Esophagus squamous epithelium (tissue), 4 donors: ENCODE data around the gene SKIDA1.

Source experiments
- POLR2A ChIP-seq, 4 donors: fragments of 450-650 bp; IDR thresholded peaks; one replicate each; pipeline ENCODE4 v1.6.1; 2017; ENCODE audit warnings: antibody characterized with exemption in 4 of 4, mild to moderate bottlenecking in 4 of 4, moderate library complexity in 3 of 4
- TF ChIP-seq, protein P1 (sequence below), 6 experiments: fragments of 450-650 bp in 4 of 6; fragments of 200-600 bp in 2 of 6; sonication (generic) in 2 of 6; IDR thresholded peaks; one replicate each; pipeline ENCODE4 v1.5.1; 2016 to 2019; ENCODE audit warnings: antibody characterized with exemption in 6 of 6, mild to moderate bottlenecking in 4 of 6, moderate library complexity in 4 of 6

DNA sequence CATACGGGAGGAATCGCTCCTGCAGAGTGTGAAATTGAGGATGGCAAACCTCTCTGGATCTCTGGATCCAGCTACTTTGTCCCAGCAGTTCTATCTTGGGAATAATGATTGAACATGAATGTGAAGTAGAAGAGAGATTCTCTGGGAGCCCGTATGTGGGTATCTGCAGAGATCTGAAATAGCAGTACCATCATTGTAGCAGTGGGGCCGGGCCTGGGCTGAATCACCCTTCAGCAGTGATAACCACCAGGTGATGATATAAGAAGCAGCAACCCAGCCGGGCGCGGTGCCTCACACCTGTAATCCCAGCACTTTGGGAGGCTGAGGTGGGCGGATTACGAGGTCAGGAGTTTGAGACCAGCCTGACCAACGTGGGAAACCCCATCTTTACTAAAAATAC lies 51.9 kb downstream of the SKIDA1 start:
- TF ChIP-seq POLR2A (IDR thresholded peaks at IDR 0.05) = no peak
- TF ChIP-seq, protein P1, sequence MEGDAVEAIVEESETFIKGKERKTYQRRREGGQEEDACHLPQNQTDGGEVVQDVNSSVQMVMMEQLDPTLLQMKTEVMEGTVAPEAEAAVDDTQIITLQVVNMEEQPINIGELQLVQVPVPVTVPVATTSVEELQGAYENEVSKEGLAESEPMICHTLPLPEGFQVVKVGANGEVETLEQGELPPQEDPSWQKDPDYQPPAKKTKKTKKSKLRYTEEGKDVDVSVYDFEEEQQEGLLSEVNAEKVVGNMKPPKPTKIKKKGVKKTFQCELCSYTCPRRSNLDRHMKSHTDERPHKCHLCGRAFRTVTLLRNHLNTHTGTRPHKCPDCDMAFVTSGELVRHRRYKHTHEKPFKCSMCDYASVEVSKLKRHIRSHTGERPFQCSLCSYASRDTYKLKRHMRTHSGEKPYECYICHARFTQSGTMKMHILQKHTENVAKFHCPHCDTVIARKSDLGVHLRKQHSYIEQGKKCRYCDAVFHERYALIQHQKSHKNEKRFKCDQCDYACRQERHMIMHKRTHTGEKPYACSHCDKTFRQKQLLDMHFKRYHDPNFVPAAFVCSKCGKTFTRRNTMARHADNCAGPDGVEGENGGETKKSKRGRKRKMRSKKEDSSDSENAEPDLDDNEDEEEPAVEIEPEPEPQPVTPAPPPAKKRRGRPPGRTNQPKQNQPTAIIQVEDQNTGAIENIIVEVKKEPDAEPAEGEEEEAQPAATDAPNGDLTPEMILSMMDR (IDR thresholded peaks at IDR 0.05) = no peak
